GM10248 (cell line): ENCODE data around the gene MDM1.

ENCODE experiments used
- CTCF ChIA-PET: fragments of 300-600 bp; sonication (Branson Sonifier 250); formaldehyde crosslinking; extraction: SDS; loops from one replicate; lab custom pipeline; 2021; ENCODE audit warnings: antibody characterized with exemption; lab: Yijun Ruan, JAX
- POLR2A ChIA-PET: fragments of 350-650 bp; sonication (Branson Sonifier 250); formaldehyde crosslinking; extraction: SDS; loops from one replicate; lab custom pipeline; 2020; ENCODE audit warnings: antibody characterized with exemption; lab: Yijun Ruan, JAX
- DNase-seq: peaks from one replicate; pipeline ENCODE4 v3.0.0; 2012; ENCODE audit errors: extremely low spot score
- TF ChIP-seq, protein P1 (sequence below): IDR thresholded peaks from 2 replicates; pipeline ENCODE4 v1.5.1; 2012; ENCODE audit warnings: mild to moderate bottlenecking, low read depth; ENCODE audit errors: extremely low read depth, missing control alignments, control extremely low read depth

Gene MDM1

DNA sequence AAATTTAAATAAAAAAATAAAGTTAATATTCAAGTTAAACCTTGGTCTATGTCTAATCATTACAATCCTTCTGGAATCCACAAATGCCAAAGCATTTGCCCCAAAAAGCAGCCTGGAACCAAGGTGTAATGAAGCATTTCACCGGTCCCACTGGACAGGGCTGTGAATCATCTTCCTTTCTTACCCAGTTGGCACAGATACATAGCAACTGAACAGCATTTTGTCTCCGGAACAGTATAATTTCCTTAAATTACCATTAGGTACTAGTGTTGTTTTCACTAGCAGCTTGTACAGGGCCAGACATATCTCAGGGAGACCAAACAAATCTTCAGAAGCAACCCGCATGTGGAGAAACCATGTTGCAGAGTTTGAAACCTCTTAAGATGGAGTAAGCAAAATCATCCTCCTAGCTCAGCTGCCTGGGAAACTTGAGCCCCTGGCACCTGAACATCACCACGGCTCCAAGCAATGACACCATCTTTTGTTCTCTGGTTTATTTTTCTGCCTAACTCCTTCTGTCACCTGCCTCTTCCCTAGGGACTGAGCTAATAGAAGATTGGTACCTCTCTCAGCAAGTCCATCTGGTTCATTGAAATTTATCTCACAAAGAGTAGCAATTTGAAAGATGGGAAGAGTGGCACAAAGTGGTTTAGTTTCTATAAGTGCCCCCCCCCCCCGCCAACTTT is 17.9 kb upstream of the MDM1 start:
- no peak for DNase-seq
- ChIA-PET CTCF (interaction anchor here (0.9 to 1.9 kb wide), 4 partner anchors 9 to 15 kb away, joined by 3 to 6 read pairs (median 4); no protein-coding TSS in a partner anchor), POLR2A (no interaction called here)
- TF ChIP-seq, protein P1, sequence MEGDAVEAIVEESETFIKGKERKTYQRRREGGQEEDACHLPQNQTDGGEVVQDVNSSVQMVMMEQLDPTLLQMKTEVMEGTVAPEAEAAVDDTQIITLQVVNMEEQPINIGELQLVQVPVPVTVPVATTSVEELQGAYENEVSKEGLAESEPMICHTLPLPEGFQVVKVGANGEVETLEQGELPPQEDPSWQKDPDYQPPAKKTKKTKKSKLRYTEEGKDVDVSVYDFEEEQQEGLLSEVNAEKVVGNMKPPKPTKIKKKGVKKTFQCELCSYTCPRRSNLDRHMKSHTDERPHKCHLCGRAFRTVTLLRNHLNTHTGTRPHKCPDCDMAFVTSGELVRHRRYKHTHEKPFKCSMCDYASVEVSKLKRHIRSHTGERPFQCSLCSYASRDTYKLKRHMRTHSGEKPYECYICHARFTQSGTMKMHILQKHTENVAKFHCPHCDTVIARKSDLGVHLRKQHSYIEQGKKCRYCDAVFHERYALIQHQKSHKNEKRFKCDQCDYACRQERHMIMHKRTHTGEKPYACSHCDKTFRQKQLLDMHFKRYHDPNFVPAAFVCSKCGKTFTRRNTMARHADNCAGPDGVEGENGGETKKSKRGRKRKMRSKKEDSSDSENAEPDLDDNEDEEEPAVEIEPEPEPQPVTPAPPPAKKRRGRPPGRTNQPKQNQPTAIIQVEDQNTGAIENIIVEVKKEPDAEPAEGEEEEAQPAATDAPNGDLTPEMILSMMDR, result no peak

- DNase-seq, result no peak
- ChIA-PET POLR2A (no interaction called here), CTCF (interaction anchor here (1.5 to 3.3 kb wide), 4 partner anchors 8 to 29 kb away, joined by 3 to 24 read pairs (median 4); no protein-coding TSS in a partner anchor)
- TF ChIP-seq, protein P1, result no peak
Measured at GRCh38 chr12:68349220-68349621, 17.1 kb upstream of the MDM1 start.

DNA sequence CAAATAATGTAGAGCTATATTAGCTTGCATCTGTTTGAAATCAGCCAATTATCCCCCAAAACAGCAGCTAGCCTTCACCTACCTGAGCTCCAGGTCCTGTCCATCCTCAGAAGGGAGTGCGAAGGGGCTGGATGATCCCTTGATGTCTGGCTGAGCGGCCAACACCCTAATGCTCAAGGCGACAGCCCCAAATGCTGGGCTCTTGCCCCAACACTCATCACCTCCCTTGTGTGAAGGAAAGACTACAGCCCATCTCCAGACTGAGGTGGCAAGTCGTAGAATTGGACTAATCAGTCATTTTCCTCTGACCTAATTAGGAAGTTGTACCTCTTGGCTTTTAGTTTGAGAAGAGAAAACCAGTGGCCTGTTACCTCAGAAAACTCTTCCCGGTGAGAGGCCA is 16.3 kb upstream of the MDM1 start:
- ChIA-PET POLR2A (no interaction called here), CTCF (interaction anchor here (1.3 to 3.3 kb wide), 4 partner anchors 9 to 80 kb away, joined by 3 to 24 read pairs (median 4); no protein-coding TSS in a partner anchor)
- TF ChIP-seq, protein P1, result no peak
- no peak for DNase-seq

DNA sequence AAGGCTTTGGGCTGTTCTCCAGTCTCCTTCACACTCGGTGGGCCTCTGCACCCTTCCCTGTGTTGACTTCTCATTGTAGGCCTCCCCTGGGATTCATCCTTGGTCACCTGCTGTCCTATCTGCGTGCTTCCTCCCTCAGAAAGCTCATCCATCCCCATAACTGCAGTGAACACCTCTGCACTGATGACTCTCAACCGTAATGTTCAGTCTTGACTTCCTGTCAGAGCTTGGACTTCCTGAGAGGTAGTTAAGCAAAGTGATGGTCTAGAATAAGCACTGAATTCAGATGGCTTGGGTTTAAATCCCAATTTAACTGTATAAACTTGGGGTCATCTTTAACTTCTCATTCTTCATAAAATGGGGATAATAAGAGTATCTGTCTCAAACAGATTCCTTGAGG is 13.6 kb upstream of the MDM1 start:
- TF ChIP-seq, protein P1, result no peak
- POLR2A ChIA-PET, result interaction anchor here (0.6 kb wide), 1 partner anchor 898 kb away, joined by 3 read pairs; no protein-coding TSS in a partner anchor
- DNase-seq, result no peak
- CTCF ChIA-PET, result no interaction called here

DNA sequence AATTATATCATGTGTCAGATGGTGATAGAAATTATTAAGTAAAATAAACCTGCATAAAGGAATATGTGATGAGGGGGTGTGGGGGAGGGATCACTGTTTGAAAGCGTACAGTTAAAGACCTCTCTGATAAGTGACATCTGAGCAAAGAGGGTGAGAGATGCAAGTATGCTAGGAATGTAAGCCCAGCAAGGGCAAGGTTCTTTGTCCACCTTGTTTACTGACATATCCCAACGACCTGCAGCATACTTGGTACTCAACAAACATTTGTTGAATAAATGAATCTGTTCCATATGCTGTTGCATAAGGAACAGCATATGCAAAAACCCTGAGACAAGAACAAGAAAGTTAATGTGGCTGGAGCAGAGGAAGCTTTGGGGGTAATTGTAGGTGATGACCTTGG is 12.0 kb upstream of the MDM1 start:
- no peak for DNase-seq
- ChIA-PET CTCF (interaction anchor here (1.2 kb wide), 1 partner anchor 9 kb away, joined by 3 read pairs; no protein-coding TSS in a partner anchor), POLR2A (no interaction called here)
- TF ChIP-seq, protein P1, result no peak

DNA sequence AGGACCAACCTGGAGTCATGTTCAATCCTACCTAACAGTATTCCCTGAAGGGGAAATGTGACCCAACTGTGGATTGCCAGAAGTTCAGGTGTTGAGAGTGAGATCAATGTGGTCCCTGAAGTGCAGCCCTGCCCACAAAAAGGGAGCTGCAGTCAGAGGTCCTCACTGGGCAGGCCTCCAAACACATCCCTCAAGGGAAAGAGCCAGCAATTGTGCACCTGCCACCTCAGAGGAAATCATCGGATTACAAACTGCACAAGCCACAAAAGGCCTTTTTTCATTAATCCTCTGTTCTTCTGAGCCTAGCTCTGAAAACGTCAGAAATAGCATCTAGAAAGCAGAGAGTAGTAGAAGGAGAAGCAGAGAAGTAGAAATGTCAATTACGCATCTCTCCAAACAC is 10.8 kb upstream of the MDM1 start:
- CTCF ChIA-PET, result interaction anchor here (1.1 to 1.7 kb wide), 3 partner anchors 10 to 26 kb away, joined by 3 to 5 read pairs (median 4); no protein-coding TSS in a partner anchor
- POLR2A ChIA-PET, result no interaction called here
- TF ChIP-seq, protein P1, result no peak
- no peak for DNase-seq
